ENCODE results near the gene PVR.
"Not testable (repeated sequence)": the region's sequence is repeated elsewhere in the genome, so short reads cannot be mapped to it uniquely, and the experiment has no call there.

The PVR gene

DNA sequence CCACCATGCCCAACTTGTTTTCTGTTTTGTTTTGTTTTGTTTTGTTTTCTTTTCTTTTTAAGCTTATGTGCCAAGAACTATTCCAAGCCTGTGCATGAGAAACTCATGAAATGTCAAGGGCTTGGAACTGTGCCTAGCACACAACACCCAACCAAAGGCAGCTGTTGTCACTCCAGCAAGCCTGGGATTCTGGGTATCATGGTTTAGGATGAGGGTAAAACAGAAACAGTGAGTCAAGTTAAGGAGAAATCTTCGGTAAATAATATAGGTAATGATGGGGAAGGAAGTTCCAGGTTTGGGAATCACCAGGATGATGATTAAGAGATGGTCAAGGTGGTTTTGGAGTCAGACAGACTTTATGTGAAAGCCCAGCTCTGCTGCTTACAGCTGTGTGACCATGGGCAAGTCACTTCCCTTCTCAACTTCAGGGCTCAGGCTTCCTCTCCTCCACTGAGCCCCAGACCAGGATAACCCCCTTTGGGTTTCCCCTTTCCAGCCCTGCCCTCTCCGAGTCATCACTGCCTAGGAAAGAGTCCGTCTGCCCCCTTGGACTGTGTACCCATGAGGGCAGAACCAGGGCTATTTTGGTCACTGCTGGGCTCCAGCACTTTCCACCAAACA, 5.0 kb downstream of the PVR start:
- DNase-seq = no peak

DNA sequence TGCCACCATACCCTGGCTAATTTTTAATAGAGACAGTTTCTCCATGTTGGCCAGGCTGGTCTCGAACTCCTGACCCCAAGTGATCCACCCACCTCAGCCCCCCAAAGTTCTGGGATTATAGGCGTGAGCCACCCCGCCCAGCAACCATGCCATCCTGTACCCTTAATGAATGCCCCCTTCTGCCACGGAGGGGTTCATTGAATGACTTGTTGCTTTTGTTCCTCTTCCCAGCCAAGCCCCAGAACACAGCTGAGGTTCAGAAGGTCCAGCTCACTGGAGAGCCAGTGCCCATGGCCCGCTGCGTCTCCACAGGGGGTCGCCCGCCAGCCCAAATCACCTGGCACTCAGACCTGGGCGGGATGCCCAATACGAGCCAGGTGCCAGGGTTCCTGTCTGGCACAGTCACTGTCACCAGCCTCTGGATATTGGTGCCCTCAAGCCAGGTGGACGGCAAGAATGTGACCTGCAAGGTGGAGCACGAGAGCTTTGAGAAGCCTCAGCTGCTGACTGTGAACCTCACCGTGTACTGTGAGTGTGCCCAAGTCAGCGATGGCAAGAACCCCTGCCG, 6.0 kb downstream of the PVR start:
- no peak for DNase-seq

DNA sequence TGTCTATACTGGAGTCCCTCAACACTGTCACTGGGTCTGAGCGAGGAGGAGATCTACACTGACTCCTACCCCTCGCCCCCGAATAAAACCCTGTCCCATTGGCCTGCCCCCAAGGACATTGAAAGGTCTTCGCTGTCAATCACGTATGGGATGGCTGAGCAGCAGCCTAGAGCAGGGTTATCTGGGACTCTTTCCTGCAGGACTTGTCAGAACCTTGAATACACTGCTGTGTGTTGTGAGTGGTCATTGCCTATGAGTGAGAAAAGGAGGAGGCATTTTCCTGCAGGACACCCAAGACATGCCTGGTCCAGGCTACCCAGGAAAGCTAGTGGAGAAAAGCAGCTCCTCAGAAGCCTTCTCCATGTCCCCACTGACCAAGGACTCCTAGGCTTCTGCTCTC, 9.6 kb downstream of the PVR start:
- DNase-seq = no peak

DNA sequence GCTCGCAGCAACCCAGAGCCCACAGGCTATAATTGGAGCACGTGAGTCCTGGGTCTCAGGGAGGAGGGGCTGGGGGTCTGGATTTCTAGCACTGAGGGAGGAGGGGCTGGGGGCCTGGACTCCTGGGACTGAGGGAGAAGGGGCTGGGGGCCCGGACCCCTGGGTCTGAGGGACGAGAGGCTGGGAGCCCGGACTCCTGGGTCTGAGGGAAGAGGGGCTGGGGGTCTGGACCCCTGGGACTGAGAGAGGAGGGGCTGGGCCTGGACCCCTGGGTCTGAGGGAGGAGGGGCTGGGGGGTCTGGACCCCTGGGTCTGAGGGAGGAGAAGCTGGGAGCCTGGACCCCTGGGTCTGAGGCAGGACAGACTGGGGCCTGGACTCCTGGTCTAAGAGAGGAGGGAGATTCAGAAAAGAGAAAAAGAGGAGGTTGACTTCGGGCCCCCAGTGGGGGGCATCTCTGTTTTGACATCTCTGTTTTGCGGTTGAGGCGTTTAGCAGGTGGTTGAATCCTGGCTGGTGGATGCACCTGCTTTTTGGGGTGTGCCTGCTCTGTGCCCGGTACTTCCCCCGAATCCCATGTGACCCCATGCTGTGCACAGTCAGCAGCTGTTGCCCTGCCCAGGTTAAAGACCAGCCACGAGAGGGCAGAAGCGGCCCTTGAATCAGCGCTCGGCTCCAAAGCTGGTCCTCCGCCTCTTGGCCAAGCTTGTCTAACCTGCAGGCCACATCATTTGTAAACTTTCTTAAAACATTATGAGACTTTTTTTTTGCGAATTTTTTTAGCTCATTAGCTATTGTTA, 10.5 kb downstream of the PVR start:
- DNase-seq = peak in 1 of 2 experiments; percentile 30

DNA sequence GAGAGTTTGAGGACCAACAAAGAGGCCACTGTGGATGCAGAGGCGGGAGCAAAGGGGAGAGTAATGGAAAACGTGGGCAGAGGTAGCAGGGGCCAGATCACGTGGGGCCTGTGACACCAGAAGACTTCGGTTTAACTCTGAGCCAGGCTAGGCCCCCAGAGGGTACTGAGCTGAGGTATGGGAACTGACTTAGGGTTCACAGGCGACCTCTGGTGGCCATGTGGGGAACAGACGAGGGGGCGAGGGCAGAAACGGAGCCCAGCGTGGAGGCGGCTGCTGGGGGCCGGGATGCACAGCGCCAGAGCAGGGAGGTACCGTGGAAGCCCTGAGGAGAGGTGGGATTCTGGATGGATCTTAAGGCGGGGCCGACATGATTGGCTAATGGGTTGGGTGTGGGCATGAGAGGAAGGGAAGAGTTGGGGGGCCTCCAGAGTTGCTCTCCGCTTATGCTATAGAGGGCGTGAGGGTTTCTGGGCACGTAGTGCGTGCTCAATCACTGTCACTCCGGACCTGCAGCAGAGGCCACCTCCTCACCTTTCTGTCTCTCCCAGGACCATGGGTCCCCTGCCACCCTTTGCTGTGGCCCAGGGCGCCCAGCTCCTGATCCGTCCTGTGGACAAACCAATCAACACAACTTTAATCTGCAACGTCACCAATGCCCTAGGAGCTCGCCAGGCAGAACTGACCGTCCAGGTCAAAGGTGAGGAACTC, 13.7 kb downstream of the PVR start:
- DNase-seq = peak; percentile 21 to 59

DNA sequence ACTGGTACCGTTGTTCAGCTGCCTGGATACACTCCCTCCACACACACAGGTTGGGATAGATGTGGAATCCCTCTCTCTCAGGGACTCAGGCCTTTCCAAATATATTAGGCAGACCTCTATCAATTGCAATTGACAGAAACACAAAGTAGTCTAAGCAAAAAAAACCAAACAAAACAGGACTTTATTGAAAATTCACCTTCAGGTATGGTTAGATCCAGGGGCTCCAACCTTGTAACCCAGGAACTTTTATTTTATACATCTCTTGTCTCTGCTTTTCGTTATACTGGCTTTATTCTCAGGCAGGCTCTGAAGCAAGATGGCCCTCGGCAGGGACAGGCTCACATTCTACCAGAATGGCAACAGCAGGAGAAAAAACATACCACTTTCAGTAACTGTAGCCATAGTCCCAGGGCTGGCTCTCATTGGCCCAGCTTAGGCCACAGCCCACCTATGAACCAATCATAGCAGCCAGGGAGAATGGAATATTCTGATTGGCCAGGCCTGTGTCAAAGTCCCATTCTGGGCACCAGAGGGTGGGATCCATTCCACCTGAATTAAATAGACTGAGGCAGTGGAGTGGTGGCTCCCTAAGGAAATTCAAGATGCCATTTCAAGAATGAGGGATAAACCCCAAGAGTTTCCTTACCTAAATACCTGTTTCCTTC, 14.5 kb downstream of the PVR start:
- no peak for DNase-seq

DNA sequence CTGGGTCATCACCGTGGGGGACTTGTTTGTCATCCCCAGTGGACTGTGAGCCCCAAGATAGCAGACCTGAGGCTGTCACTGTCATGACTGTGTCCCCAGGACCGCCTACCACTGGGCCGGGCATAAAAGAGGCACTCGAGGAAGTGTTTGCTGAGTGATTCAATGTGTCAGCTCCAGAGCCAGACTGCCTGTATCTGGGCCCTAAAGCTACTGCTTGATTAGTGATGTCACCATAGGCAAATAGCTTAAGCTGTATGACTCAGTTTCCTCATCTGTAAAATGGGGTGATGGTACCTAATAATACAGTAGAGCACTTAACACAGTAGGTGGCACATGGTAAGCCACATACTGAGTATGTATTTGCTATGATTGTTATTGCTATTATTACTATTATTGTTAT, 16.4 kb downstream of the PVR start:
- no peak for DNase-seq

DNA sequence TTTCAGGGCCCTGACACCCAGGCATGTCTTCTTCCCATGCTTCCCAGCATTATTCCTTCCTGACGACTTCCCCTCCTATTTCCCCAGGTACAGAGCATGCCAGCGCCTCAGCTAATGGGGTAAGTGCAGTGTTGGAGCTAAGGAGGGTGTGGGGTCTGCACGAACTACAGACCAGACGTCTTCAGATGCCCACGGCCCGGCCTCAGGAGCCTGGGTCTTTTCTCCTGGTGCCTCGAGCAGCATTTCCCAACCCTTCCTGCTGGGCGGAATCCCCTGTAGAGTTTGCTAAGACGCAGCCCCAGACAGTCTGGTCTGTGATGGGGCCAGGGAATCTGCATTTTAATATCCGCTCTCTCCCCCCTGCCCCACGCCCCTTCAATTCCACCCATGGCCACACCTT, 17.5 kb downstream of the PVR start:
- DNase-seq = no peak

DNA sequence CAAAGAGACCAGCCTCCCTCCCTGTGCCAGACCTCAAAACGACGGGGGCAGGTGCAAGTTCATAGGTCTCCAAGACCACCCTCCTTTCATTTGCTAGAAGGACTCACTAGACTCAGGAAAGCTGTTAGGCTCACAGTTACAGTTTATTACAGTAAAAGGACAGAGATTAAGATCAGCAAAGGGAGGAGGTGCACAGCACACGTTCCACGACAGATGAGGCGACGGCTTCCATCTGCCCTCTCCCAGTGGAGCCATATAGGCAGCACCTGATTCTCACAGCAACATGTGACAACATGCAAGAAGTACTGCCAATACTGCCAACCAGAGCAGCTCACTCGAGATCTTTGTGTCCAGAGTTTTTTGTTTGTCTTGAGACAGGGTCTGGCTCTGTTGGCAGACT, 18.2 kb downstream of the PVR start:
- DNase-seq = no peak

DNA sequence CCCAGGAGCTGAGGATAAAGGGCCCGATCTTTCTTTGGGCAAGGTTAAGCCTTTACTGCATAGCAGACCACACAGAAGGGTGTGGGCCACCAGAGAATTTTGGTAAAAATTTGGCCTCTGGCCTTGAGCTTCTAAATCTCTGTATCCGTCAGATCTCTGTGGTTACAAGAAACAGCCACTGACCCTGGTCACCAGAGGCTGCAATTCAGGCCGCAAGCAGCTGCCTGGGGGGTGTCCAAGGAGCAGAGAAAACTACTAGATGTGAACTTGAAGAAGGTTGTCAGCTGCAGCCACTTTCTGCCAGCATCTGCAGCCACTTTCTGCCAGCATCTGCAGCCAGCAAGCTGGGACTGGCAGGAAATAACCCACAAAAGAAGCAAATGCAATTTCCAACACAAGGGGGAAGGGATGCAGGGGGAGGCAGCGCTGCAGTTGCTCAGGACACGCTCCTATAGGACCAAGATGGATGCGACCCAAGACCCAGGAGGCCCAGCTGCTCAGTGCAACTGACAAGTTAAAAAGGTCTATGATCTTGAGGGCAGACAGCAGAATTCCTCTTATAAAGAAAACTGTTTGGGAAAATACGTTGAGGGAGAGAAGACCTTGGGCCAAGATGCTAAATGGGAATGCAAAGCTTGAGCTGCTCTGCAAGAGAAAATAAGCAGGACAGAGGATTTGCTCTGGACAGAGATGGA, 19.1 kb downstream of the PVR start:
- DNase-seq = no peak

DNA sequence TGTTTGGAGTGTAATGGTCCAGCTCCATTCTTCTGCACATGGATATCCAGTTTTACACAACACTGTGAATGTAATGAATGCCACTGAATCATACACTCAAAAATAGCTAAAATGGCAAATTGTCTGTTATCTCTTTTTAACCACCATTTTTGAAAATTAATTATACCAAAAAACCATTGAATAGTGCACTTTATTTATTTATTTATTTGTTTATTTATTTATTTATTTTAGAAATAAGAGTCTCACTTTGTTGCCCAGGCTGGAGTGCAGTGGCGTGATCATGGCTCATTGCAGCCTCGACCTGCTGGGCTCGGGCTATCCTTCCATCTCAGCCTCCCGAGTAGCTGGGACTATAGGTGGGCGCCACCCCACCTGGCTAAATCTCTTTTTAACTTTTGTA, 20.3 kb downstream of the PVR start:
- DNase-seq = no peak

DNA sequence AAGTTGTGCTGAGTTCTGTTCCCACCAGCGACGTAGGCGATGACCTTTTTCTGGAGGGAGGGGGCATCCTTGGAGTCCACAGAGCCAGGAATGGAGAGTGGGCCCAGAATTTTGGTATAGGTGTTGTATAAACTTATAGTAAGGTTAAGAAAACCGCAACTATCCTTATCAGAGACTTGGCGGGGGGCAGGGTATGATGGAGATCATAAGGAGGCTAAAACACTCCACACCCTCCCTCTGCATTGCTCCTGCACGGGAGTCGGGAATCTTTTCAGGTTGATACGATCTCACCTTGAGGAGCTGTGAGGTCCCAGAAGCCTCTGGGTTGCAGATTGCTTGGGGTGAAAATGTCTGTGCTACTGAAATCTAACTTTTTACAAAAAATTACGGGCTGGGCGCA, 21.3 kb downstream of the PVR start:
- no peak for DNase-seq

DNA sequence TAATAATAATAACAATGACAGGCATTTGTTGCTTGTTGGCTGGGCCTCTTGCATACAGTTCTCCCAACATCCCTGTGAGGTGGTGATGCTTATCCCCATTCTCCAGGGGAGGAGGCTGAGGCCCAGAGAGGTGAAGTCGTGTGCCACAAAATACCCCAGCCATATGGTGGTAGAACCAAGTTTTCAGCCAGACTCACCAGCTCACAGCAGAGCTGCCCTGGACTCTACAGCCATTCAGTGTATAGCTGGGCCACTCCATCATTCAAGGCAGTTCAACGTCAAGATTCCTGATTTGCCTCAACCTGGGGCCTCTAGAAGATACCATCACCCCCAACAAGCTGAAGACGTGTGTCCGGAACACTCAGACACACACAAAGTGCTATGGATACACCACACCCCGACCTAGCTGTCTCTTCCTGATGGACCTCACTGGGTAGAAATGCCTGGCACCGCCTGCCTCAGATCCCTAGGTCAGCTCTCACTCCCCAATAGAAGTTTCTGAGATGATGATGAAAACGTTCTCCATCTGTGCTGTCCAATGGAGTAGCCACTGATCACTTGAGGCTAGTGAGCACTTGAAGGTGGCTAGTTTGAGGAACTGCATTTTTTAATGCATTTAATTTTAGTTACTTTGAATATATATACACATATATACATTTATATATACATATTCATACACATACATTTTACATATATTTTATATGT, 23.3 kb downstream of the PVR start:
- DNase-seq = no peak

DNA sequence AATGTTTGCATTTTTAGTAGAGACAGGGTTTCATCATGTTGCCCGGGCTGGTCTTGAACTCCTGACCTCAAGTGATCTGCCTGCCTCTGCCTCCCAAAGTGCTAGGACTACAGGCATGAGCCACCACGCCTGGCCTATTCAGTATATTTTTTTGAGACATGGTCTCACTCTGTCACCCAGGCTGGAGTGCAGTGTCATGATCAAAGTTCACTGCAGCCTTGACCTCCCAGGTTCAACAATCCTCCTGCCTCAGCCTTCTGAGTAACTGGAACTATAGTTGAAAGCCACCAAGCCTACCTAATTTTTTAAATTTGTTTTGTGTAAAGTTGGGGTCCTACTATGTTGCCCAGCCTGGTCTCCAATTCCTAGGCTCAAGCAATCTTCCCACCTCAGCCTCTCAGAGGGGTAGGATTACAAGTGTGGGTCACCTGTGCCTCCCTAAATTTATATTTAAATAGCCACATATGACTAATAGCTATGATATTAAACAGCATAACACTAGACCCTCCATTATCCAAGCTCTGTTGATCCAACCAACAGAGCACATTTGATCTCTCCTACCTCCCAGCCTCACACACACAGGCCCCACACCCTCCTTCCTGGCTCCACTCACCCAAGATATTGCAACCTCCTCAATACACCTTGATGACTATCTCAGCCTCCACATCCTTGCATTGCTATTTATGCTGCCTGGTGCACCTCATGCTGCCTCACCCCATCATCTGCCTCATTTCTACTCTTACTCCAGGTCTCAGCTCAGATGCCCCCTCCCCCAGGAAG, 25.5 kb downstream of the PVR start:
- DNase-seq = no peak

DNA sequence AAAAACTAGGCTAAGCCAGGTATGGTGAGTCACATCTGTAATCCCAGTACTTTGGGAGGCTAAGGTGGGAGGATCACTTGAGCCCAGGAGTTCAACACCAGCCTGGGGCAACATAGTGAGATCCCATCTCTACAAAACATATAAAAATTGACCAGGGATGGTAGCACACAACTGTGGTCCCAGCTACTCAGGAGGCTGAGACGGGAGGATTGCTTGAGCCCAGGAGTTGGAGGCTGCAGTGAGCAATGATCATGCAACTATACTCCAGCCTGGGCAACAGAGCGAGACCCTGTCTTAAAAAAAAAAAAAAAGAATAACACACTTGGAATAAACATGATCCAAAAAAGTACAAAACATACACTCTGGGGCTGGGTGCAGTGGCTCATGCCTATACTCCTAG, 26.3 kb downstream of the PVR start:
- not testable (repeated sequence) for DNase-seq

DNA sequence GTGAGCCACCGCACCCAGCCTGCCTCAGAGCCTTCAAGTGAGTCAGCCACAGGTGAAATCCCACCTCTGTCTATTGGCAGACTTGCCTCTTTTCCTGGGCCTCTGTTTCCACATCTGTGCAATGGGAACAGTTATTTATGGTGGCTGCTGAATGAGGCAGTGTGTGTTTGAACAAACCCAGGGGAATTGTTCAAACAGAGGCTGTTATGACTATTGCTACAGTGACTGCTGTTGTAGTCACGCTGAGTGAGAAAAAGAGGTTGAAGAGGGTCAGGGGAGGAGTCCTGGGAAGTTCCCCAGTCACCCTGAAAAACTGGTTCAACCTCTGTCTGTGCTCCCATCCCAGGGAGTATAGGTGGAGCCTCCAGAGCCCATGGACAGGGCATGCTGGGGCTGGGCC, 27.7 kb downstream of the PVR start, which contains the start of gene CEACAM19:
TSS of gene CEACAM19 (plus strand) at position 83 of the 400 bp plus-strand sequence. CDS start 450 bp downstream, outside the sequence.
- no peak for DNase-seq

DNA sequence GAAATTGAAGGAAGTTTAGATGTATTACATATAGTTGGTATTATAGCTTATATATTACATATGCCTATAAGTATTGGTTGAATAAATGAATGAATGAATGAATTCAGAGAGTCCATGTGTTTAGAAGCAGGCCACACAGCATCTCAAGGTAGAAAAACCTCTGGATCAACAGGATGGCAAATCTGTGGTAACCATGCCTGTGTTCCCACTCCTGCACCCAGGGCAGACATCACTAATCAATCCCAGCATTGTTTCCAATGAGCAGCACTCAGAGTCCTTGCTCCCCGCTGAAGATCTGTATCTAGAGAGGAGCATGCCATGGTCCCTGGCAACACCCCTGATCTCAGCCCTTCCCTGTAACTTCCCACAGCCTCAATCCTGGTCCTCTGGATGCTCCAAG, 28.5 kb downstream of the PVR start:
- no peak for DNase-seq

DNA sequence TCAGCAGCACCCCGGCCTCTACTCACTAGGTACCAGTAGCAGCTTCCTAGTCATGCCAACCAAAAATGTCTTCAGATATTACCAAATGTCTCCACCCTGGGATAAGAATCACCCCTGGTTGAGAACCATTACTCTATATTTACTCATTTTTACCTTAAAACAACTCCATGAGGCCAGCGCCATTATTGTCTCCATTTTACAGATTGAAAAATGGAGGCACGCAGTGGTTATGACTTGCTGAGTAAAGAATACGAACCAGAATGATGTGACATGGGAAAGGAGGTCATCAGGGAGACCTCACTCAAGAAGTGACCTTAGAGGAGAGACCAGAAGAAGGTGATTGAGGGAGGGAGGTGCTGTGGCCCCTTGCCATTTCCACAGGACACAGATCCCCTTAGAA, 29.8 kb downstream of the PVR start:
- DNase-seq = no peak

DNA sequence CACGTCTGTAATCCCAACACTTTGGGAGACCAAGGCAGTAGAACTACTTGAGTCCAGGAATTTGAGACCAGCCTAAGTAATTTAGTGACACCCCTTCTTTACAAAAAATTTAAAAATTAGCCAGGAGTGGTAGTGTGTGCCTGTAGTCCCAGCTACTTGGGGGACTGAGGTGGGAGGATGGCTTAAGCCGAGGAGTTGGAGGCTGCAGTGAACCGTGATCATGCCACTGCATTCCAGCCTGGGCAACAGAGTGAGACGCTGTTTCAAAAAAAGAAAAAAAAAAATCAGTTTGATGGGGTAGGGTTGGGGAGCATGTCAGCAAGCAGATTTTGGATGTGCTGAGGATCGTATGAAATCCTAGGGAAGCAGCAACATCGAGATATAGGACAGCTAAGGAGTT, 31.8 kb downstream of the PVR start:
- DNase-seq = no peak

DNA sequence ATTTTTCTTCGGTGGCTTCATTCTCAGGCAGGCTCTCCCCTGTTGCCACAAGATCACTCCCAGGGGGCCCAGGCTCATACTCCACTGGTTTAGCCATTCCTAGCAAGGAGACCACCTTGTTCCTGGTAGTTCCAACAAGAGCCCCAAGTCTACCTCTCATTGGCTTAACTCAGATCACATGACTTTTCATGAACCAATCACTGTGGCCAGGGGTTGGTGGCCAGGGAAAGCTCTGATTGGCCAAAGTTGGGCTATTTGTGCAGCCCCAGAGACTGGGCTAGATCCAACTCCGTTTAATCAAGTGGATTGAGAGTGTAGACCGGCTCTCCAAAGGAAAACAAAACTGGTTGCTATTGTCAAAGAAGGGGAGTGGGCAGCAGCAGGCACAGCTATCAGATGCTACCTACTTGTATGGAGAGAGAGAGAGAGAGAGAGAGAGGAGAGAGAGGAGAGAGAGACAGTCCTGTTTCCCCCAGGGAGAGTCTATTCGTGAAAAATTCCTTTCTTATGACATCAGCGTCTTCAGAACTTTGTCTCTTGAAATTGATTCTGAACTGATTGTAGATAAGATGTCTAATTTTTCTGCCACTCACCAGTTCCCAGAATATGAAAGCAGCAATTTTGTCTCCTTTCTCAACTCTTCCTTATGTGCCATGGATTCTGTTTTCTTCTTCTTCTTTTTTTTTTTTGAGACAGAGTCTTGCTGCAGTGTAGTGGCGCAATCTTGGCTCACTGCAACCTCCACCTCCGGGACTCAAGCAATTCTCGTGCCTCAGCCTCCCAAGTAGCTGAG, 33.5 kb downstream of the PVR start:
- DNase-seq = peak; percentile 18 to 23
